Gastroesophageal sphincter (tissue), 4 donors: ENCODE measurements around the gene IARS2. TPM values are rescaled to one million over a fixed set of nuclear protein-coding genes. Genes with fewer than 3 reads are reported as not detected.
"Not testable (repeated sequence)": the region's sequence is repeated elsewhere in the genome, so short reads cannot be mapped to it uniquely, and the experiment has no call there.

Experiments
- ATAC-seq: fragments of 150-250 bp; one replicate; pipeline ENCODE4 v1.9.1; 2016; ENCODE audit warnings: mild to moderate bottlenecking, moderate library complexity
- H3K27ac ChIP-seq, 4 donors: fragments of 200-600 bp; sonication (generic) in 3 of 4; 1 replicate in 3 of 4; 2 replicates in 1 of 4; pipeline ENCODE4 v1.5.1; 2016 to 2019
- H3K27me3 ChIP-seq: fragments of 200-600 bp; sonication (generic); one replicate; pipeline ENCODE4 v1.5.1; 2019
- H3K36me3 ChIP-seq, 2 donors: fragments of 200-600 bp; sonication (generic); one replicate each; pipeline ENCODE4 v1.5.1; 2019; ENCODE audit warnings: control low read depth in 1 of 2
- H3K4me1 ChIP-seq, 3 donors: fragments of 200-600 bp; sonication (generic); 1 replicate in 2 of 3; 2 replicates in 1 of 3; pipeline ENCODE4 v1.5.1; 2016 to 2019; ENCODE audit warnings: control low read depth in 2 of 3
- H3K4me3 ChIP-seq, 2 donors: fragments of 200-600 bp; sonication (generic); one replicate each; pipeline ENCODE4 v1.5.1; 2019; ENCODE audit warnings: mild to moderate bottlenecking in 1 of 2, moderate library complexity in 1 of 2
- H3K9me3 ChIP-seq, 3 donors: fragments of 200-600 bp; sonication (generic); one replicate each; pipeline ENCODE4 v1.5.1; 2017 to 2019; ENCODE audit warnings: control low read depth in 2 of 3
- CTCF ChIP-seq, 4 experiments: fragments of 200-600 bp in 2 of 4; fragments of 450-650 bp in 2 of 4; sonication (generic) in 1 of 4; IDR thresholded peaks; one replicate each; pipeline ENCODE4 v1.5.1; 2017 to 2019; ENCODE audit warnings: antibody characterized with exemption in 4 of 4, mild to moderate bottlenecking in 2 of 4, moderate library complexity in 2 of 4
- EP300 ChIP-seq: sonication (generic); formaldehyde crosslinking; IDR thresholded peaks from one replicate; pipeline ENCODE4 v1.6.1; 2017; ENCODE audit warnings: antibody characterized with exemption, mild to moderate bottlenecking
- POLR2A ChIP-seq, 2 donors: fragments of 450-650 bp; IDR thresholded peaks; one replicate each; pipeline ENCODE4 v1.6.1; 2017; ENCODE audit warnings: antibody characterized with exemption in 2 of 2, mild to moderate bottlenecking in 2 of 2, moderate library complexity in 1 of 2
- POLR2AphosphoS5 ChIP-seq: sonication (generic); formaldehyde crosslinking; IDR thresholded peaks from one replicate; pipeline ENCODE4 v1.6.1; 2017; ENCODE audit warnings: antibody characterized with exemption
- WGBS, 2 donors: methylation state at CpG; one replicate each; pipeline ENCODE4 v1.1.5; 2018; ENCODE audit warnings: low coverage in 1 of 2; 5-methylcytosine and 5-hydroxymethylcytosine counted together
- total RNA-seq, 4 donors: library from RNA; depleted of rRNA; stranded (reverse); fragments of >200 nt; gene quantifications; one replicate each; pipeline ENCODE4 v1.1.0, GENCODE V29; 2016

The IARS2 gene
- total RNA-seq, 4 donors from 2014 or later, result 48.9 to 89.7 (median 72.6) TPM

DNA sequence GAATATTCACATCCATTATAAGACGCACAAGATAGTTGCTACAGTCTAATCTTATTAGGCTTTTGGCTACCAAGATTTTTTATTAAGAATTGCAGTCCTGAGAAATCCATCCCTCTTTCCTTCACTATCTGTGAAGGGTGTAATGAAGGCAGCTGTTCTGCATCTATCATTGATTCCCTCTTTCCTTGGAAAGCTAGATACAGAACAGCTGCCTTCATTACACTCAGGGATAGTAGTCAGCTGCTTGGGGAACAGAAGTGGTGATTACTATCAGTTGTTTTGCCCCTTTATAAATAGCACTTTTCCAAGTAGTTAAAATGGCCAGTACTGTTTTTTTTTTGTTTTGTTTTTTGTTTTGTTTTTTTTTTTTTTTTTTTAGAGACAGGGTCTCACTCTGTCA, 70.2 kb downstream of the IARS2 start:
- TF ChIP-seq POLR2A (IDR thresholded peaks at IDR 0.05) (no peak), CTCF (IDR thresholded peaks at IDR 0.05) (no peak), POLR2AphosphoS5 (no peak)
- Histone ChIP-seq H3K27ac (no peak overlapping the region), H3K4me1 (no peaks in the 10 kb centered on the region), H3K27me3 (no peaks in the 10 kb centered on the region), H3K36me3 (peaks cover 6 to 78% of the 10 kb centered on the region in 2 donors), H3K4me3 (no peak overlapping the region), H3K9me3 (no peaks in the 10 kb centered on the region)
- no peak for ATAC-seq
- 63 to 71% methylated on average over 1 of the region's 1 CpG for WGBS, 2 donors

- Histone ChIP-seq H3K27me3 (no peaks in the 10 kb centered on the region), H3K36me3 (peaks cover 7 to 77% of the 10 kb centered on the region in 2 donors), H3K9me3 (no peaks in the 10 kb centered on the region), H3K4me3 (no peak overlapping the region), H3K4me1 (no peaks in the 10 kb centered on the region), H3K27ac (no peak overlapping the region)
- TF ChIP-seq CTCF (IDR thresholded peaks at IDR 0.05), result no peak
- TF ChIP-seq POLR2A (IDR thresholded peaks at IDR 0.05), result no peak
- TF ChIP-seq EP300, result no peak
- no peak for TF ChIP-seq POLR2AphosphoS5
- 32 to 59% methylated on average over 2 of the region's 2 CpGs for WGBS, 2 donors
- ATAC-seq, result no peak
These were observed 70.6 kb downstream of the IARS2 start for GRCh38 chr1:220164517-220164916.

DNA sequence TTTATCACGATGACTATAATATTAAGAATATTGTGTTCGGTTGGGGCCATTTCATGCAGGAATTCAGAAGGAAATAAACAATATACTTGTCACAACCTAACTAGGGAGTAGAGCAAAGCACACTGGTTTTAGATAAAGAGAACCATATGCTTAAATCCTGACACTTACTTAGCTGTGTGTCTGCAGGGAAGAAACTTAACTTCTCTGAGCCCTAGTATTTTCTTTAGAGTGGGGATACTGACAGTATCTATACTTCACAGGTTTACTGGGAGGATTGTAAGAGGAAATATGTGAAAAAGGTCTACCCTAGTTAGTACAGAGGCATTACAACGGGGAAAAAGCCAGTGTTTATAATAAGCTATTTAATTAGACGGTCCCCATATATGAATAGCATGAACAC, 72.9 kb downstream of the IARS2 start:
- Histone ChIP-seq H3K4me1 (no peaks in the 10 kb centered on the region), H3K36me3 (peaks cover 3 to 83% of the 10 kb centered on the region in 2 donors), H3K27ac (no peak overlapping the region), H3K27me3 (no peaks in the 10 kb centered on the region), H3K4me3 (no peak overlapping the region), H3K9me3 (no peaks in the 10 kb centered on the region)
- no peak for ATAC-seq
- TF ChIP-seq POLR2A (IDR thresholded peaks at IDR 0.05) (no peak), POLR2AphosphoS5 (no peak), EP300 (no peak), CTCF (IDR thresholded peaks at IDR 0.05) (no peak)
- WGBS, 2 donors, result 75 to 79% methylated on average over 3 of the region's 4 CpGs

DNA sequence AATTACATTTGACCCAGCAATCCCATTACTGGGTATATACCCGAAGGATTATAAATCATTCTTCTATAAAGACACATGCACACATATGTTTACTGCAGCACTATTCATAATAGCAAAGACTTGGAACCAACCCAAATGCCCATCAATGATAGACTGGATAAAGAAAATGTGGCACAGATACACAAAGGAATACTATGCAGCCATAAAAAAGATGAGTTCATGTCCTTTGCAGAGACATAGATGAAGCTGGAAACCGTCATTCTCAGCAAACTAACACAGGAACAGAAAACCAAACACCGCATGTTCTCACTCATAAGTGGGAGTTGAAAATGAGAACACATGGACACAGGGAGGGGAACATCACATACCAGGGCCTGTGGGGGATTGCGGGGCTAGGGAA, 76.0 kb downstream of the IARS2 start:
- H3K36me3 ChIP-seq, result peaks cover 3 to 84% of the 10 kb centered on the region in 2 donors
- not testable (repeated sequence) for H3K4me1 ChIP-seq, ATAC-seq, H3K27ac ChIP-seq, H3K9me3 ChIP-seq, H3K27me3 ChIP-seq, H3K4me3 ChIP-seq
- WGBS, 2 donors, result 95 to 97% methylated on average over 4 of the region's 4 CpGs

- Histone ChIP-seq H3K36me3 (peaks cover 3 to 80% of the 10 kb centered on the region in 2 donors), H3K27ac (no peak overlapping the region), H3K4me3 (no peak overlapping the region), H3K4me1 (no peaks in the 10 kb centered on the region), H3K9me3 (no peaks in the 10 kb centered on the region), H3K27me3 (no peaks in the 10 kb centered on the region)
- WGBS, 2 donors, result 67 to 92% methylated on average over 1 of the region's 1 CpG
- ATAC-seq, result no peak
- TF ChIP-seq POLR2AphosphoS5 (no peak), CTCF (IDR thresholded peaks at IDR 0.05) (no peak), EP300 (no peak), POLR2A (IDR thresholded peaks at IDR 0.05) (no peak)
These were observed 77.0 kb downstream of the IARS2 start for GRCh38 chr1:220170836-220171526.
